HepG2 (cell line): ENCODE measurements around the gene LEMD1. TPM values are rescaled to one million over a fixed set of nuclear protein-coding genes. Genes with fewer than 3 reads are reported as not detected.

ENCODE experiments used
- FOXM1 ChIP-seq: sonication (generic); formaldehyde crosslinking; IDR thresholded peaks from 2 replicates; pipeline ENCODE4 v1.5.0; 2020; ENCODE audit warnings: missing genetic modification reagents
- KLF11 ChIP-seq: IDR thresholded peaks from 2 replicates; pipeline ENCODE4 v1.6.1; 2016; ENCODE audit warnings: missing compliant biosample characterization
- ZMYM4 ChIP-seq: sonication (generic); formaldehyde crosslinking; IDR thresholded peaks from 2 replicates; pipeline ENCODE4 v1.8.1; 2023; ENCODE audit warnings: mild to moderate bottlenecking, missing genetic modification reagents
- ZNF282 ChIP-seq: fragments of 450-650 bp; IDR thresholded peaks from 2 replicates; pipeline ENCODE4 v1.6.1; 2018; ENCODE audit not compliant: partially characterized antibody
- ZNF383 ChIP-seq: sonication (generic); formaldehyde crosslinking; IDR thresholded peaks from 2 replicates; pipeline ENCODE4 v1.4.0; 2020; ENCODE audit warnings: missing genetic modification reagents, mild to moderate bottlenecking, borderline replicate concordance
- ZNF556 ChIP-seq: sonication (generic); formaldehyde crosslinking; IDR thresholded peaks from 2 replicates; pipeline ENCODE4 v1.4.0; 2020; ENCODE audit warnings: mild to moderate bottlenecking, missing genetic modification reagents, borderline replicate concordance
- polyA plus RNA-seq, 8 experiments: library from polyadenylated mRNA; depleted of rRNA in 3 of 8; stranded (reverse) in 7 of 8; unstranded in 1 of 8; fragments of >200 nt; fragmentation: Illumina TruSeq in 4 of 8; extraction: Trizol in 4 of 8; gene quantifications; 2 replicates each; pipeline versions ENCODE4 v1.2.1 to v1.2.3, GENCODE V29; 2011 to 2016; ENCODE audit warnings: low read depth in 4 of 8, missing spikeins in 1 of 8, mixed read lengths in 1 of 8; ENCODE audit not compliant: insufficient read depth in 1 of 8
- total RNA-seq, 5 experiments: library from RNA; depleted of rRNA; stranded (reverse); fragments of >200 nt; fragmentation: Illumina TruSeq; extraction: Trizol; gene quantifications; 2 replicates each; pipeline ENCODE4 v1.2.3, GENCODE V29; 2016; ENCODE audit warnings: low read depth in 1 of 5
- TF ChIP-seq, protein P1 (sequence below): sonication (generic); formaldehyde crosslinking; IDR thresholded peaks from 2 replicates; pipeline ENCODE4 v1.5.0; 2020; ENCODE audit warnings: mild to moderate bottlenecking, missing genetic modification reagents, borderline replicate concordance
- TF ChIP-seq, protein P2 (sequence below): IDR thresholded peaks from 2 replicates; pipeline ENCODE4 v1.6.1; 2016; ENCODE audit warnings: low read depth, missing genetic modification reagents, missing compliant biosample characterization
- TF ChIP-seq, protein P3 (sequence below), 2 experiments: sonication (generic) in 1 of 2; formaldehyde crosslinking in 1 of 2; IDR thresholded peaks; 2 replicates each; pipeline versions ENCODE4 v1.6.1 to v1.9.0; 2014 to 2022; ENCODE audit warnings: antibody characterized with exemption in 1 of 2, borderline replicate concordance in 1 of 2, inconsistent platforms in 1 of 2, low read depth in 1 of 2, missing genetic modification reagents in 1 of 2

LEMD1 gene
- total and polyA plus RNA-seq, 2 of the 13 experiments (the other 11 are each of a cell fraction or from before 2014, with no cell fraction given): 1.4 to 2.3 TPM

GRCh38 chr1:205447457-205448341 is 25.8 kb upstream of the LEMD1 start (continued):
- TF ChIP-seq, protein P1, sequence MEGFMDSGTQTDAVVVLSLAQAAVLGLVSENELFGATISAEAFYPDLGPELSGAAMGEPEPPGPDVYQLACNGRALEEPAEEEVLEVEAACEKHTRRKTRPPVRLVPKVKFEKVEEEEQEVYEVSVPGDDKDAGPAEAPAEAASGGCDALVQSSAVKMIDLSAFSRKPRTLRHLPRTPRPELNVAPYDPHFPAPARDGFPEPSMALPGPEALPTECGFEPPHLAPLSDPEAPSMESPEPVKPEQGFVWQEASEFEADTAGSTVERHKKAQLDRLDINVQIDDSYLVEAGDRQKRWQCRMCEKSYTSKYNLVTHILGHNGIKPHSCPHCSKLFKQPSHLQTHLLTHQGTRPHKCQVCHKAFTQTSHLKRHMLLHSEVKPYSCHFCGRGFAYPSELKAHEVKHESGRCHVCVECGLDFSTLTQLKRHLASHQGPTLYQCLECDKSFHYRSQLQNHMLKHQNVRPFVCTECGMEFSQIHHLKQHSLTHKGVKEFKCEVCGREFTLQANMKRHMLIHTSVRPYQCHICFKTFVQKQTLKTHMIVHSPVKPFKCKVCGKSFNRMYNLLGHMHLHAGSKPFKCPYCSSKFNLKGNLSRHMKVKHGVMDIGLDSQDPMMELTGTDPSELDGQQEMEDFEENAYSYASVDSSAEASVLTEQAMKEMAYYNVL (CRISPR knock-in tag): no peak
- no peak for TF ChIP-seq ZNF556 (CRISPR knock-in tag)
- TF ChIP-seq KLF11 (CRISPR knock-in tag): no peak
- TF ChIP-seq, protein P2, sequence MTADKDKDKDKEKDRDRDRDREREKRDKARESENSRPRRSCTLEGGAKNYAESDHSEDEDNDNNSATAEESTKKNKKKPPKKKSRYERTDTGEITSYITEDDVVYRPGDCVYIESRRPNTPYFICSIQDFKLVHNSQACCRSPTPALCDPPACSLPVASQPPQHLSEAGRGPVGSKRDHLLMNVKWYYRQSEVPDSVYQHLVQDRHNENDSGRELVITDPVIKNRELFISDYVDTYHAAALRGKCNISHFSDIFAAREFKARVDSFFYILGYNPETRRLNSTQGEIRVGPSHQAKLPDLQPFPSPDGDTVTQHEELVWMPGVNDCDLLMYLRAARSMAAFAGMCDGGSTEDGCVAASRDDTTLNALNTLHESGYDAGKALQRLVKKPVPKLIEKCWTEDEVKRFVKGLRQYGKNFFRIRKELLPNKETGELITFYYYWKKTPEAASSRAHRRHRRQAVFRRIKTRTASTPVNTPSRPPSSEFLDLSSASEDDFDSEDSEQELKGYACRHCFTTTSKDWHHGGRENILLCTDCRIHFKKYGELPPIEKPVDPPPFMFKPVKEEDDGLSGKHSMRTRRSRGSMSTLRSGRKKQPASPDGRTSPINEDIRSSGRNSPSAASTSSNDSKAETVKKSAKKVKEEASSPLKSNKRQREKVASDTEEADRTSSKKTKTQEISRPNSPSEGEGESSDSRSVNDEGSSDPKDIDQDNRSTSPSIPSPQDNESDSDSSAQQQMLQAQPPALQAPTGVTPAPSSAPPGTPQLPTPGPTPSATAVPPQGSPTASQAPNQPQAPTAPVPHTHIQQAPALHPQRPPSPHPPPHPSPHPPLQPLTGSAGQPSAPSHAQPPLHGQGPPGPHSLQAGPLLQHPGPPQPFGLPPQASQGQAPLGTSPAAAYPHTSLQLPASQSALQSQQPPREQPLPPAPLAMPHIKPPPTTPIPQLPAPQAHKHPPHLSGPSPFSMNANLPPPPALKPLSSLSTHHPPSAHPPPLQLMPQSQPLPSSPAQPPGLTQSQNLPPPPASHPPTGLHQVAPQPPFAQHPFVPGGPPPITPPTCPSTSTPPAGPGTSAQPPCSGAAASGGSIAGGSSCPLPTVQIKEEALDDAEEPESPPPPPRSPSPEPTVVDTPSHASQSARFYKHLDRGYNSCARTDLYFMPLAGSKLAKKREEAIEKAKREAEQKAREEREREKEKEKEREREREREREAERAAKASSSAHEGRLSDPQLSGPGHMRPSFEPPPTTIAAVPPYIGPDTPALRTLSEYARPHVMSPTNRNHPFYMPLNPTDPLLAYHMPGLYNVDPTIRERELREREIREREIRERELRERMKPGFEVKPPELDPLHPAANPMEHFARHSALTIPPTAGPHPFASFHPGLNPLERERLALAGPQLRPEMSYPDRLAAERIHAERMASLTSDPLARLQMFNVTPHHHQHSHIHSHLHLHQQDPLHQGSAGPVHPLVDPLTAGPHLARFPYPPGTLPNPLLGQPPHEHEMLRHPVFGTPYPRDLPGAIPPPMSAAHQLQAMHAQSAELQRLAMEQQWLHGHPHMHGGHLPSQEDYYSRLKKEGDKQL (CRISPR knock-in tag): no peak
- no peak for TF ChIP-seq ZMYM4
- TF ChIP-seq ZNF282: no peak
- TF ChIP-seq, protein P3, sequence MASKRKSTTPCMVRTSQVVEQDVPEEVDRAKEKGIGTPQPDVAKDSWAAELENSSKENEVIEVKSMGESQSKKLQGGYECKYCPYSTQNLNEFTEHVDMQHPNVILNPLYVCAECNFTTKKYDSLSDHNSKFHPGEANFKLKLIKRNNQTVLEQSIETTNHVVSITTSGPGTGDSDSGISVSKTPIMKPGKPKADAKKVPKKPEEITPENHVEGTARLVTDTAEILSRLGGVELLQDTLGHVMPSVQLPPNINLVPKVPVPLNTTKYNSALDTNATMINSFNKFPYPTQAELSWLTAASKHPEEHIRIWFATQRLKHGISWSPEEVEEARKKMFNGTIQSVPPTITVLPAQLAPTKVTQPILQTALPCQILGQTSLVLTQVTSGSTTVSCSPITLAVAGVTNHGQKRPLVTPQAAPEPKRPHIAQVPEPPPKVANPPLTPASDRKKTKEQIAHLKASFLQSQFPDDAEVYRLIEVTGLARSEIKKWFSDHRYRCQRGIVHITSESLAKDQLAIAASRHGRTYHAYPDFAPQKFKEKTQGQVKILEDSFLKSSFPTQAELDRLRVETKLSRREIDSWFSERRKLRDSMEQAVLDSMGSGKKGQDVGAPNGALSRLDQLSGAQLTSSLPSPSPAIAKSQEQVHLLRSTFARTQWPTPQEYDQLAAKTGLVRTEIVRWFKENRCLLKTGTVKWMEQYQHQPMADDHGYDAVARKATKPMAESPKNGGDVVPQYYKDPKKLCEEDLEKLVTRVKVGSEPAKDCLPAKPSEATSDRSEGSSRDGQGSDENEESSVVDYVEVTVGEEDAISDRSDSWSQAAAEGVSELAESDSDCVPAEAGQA (IDR thresholded peaks at IDR 0.05; ENCODE audit: low read depth): no peak
- TF ChIP-seq, protein P3 (CRISPR knock-in tag; IDR thresholded peaks at IDR 0.05; ENCODE audit: borderline replicate concordance): no peak
- no peak for TF ChIP-seq ZNF383 (CRISPR knock-in tag)
- no peak for TF ChIP-seq FOXM1
